Fibroblast of lung (primary cell): ENCODE results near the gene HSP90AB1.

ENCODE experiments used
- CTCF ChIP-seq, 2 donors: IDR thresholded peaks in 1 of 2; conservative IDR thresholded peaks in 1 of 2; 1 replicate in 1 of 2; 2 replicates in 1 of 2; pipeline ENCODE4 v1.5.1; 2011 to 2012; ENCODE audit warnings: low read length in 2 of 2, control low read depth in 1 of 2, inconsistent platforms in 1 of 2, low read depth in 1 of 2, mild to moderate bottlenecking in 1 of 2
- EZH2 ChIP-seq: IDR thresholded peaks from 2 replicates; pipeline ENCODE4 v1.5.1; 2012; ENCODE audit warnings: low read length, control low read depth, mild to moderate bottlenecking; ENCODE audit errors: missing control alignments

GRCh38 chr6:44203955-44204354 is 42.9 kb upstream of the HSP90AB1 start:
- TF ChIP-seq CTCF (conservative IDR thresholded peaks at IDR 0.05 in 1 of 2, IDR thresholded peaks at IDR 0.05 in 1 of 2; ENCODE audit: low read depth in 1 of 2, low read length in 2 of 2) (no peak), EZH2 (no peak)
